Ishikawa (cell line): Measurements from ENCODE around the gene NUP58.
A peak's percentile ranks its signal among the peaks of the same experiment; 100 is the strongest.

ENCODE experiments used
- CEBPB ChIP-seq: IDR thresholded peaks from 2 replicates; pipeline ENCODE4 v1.6.1; 2012
- CREB1 ChIP-seq: IDR thresholded peaks from 2 replicates; pipeline ENCODE4 v1.6.1; 2012; ENCODE audit warnings: low read depth
- EP300 ChIP-seq: IDR thresholded peaks from 2 replicates; pipeline ENCODE4 v1.6.1; 2012; ENCODE audit warnings: borderline replicate concordance
- FOXM1 ChIP-seq: IDR thresholded peaks from 2 replicates; pipeline ENCODE4 v1.6.1; 2012; ENCODE audit warnings: low read depth, borderline replicate concordance
- RAD21 ChIP-seq: IDR thresholded peaks from 2 replicates; pipeline ENCODE4 v1.6.1; 2012; ENCODE audit warnings: low read depth
- TCF12 ChIP-seq: IDR thresholded peaks from 2 replicates; pipeline ENCODE4 v1.6.1; 2012; ENCODE audit warnings: low read depth
- TEAD4 ChIP-seq: IDR thresholded peaks from 2 replicates; pipeline ENCODE4 v1.6.1; 2012
- YY1 ChIP-seq: IDR thresholded peaks from 2 replicates; pipeline ENCODE4 v1.6.1; 2012; ENCODE audit warnings: low read depth
- ZBTB7A ChIP-seq: IDR thresholded peaks from 2 replicates; pipeline ENCODE4 v1.6.1; 2012; ENCODE audit warnings: low read depth
- TF ChIP-seq, protein P1 (sequence below): IDR thresholded peaks from 2 replicates; pipeline ENCODE4 v1.6.1; 2012
- TF ChIP-seq, protein P2 (sequence below): IDR thresholded peaks from 2 replicates; pipeline ENCODE4 v1.6.1; 2012
- TF ChIP-seq, protein P3 (sequence below): IDR thresholded peaks from 2 replicates; pipeline ENCODE4 v1.6.1; 2012; ENCODE audit warnings: low read depth, mild to moderate bottlenecking

DNA sequence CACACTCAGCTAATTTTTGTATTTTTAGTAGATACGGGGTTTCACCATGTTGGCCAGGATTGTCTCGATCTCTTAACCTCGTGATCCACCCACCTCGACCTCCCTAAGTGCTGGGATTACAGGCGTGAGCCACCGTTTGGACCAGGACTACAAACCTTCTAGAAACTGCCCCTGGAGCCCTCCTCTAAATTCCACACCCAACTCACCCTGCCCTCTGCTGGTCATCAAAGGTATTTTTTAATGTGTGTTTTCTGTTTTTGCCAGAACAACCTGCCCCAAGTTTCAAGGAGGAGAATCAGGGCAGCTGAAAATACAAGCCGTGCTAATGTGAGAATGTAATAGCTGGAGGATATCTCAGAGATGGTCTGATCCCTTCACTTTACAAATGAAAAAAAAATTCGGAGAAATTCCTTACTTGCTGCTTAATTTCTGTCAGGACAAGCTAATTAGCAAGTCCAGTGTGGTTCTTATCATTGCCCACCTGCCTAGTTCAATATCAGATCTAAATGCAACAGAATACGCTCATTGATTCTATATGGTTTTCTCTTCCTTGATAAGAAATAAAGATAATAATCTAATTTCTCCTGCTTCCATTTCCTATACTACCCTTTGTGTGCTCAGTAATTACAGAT is 74.4 kb downstream of the NUP58 start:
- TF ChIP-seq, protein P1, sequence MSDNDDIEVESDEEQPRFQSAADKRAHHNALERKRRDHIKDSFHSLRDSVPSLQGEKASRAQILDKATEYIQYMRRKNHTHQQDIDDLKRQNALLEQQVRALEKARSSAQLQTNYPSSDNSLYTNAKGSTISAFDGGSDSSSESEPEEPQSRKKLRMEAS, result no peak
- TF ChIP-seq TEAD4 (no peak), YY1 (no peak), FOXM1 (no peak), ZBTB7A (no peak), EP300 (no peak), RAD21 (peak; percentile 60), CREB1 (no peak), CEBPB (no peak), TCF12 (no peak)
- TF ChIP-seq, protein P2, sequence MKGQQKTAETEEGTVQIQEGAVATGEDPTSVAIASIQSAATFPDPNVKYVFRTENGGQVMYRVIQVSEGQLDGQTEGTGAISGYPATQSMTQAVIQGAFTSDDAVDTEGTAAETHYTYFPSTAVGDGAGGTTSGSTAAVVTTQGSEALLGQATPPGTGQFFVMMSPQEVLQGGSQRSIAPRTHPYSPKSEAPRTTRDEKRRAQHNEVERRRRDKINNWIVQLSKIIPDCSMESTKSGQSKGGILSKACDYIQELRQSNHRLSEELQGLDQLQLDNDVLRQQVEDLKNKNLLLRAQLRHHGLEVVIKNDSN, result no peak
- TF ChIP-seq, protein P3, sequence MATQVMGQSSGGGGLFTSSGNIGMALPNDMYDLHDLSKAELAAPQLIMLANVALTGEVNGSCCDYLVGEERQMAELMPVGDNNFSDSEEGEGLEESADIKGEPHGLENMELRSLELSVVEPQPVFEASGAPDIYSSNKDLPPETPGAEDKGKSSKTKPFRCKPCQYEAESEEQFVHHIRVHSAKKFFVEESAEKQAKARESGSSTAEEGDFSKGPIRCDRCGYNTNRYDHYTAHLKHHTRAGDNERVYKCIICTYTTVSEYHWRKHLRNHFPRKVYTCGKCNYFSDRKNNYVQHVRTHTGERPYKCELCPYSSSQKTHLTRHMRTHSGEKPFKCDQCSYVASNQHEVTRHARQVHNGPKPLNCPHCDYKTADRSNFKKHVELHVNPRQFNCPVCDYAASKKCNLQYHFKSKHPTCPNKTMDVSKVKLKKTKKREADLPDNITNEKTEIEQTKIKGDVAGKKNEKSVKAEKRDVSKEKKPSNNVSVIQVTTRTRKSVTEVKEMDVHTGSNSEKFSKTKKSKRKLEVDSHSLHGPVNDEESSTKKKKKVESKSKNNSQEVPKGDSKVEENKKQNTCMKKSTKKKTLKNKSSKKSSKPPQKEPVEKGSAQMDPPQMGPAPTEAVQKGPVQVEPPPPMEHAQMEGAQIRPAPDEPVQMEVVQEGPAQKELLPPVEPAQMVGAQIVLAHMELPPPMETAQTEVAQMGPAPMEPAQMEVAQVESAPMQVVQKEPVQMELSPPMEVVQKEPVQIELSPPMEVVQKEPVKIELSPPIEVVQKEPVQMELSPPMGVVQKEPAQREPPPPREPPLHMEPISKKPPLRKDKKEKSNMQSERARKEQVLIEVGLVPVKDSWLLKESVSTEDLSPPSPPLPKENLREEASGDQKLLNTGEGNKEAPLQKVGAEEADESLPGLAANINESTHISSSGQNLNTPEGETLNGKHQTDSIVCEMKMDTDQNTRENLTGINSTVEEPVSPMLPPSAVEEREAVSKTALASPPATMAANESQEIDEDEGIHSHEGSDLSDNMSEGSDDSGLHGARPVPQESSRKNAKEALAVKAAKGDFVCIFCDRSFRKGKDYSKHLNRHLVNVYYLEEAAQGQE, result no peak
